Right ventricle myocardium superior (tissue), 1 donor: ENCODE measurements around the gene KIFAP3. TPM values are rescaled to one million over a fixed set of nuclear protein-coding genes. Genes with fewer than 3 reads are reported as not detected.
"Not testable (repeated sequence)": the region's sequence is repeated elsewhere in the genome, so short reads cannot be mapped to it uniquely, and the experiment has no call there.

ENCODE experiments used
- ATAC-seq: fragments of 200-7000 bp; cut with Tn5 transposase; one replicate; pipeline ENCODE4 v1.9.1; 2020; ENCODE audit warnings: mild to moderate bottlenecking; ENCODE audit not compliant: poor library complexity
- DNase-seq: peaks from one replicate; pipeline ENCODE4 v3.0.0-alpha.2; 2020
- intact Hi-C: fragments of 100-400 bp; cut with DNase I; formaldehyde crosslinking; loops from one replicate; pipeline ENCODE4 v1.11.2; 2022
- long read RNA-seq: library from polyadenylated mRNA; unstranded; transcript quantifications from one replicate; pipeline ENCODE4 v2.0.0, GENCODE V29; 2021
- total RNA-seq: library from RNA; stranded (reverse); fragmentation: NEBNext Ultra II Directional; extraction: Animal tissue kit (Norgen Biotek cat#: 25700); gene quantifications from one replicate; pipeline ENCODE4 v1.2.1, GENCODE V29; 2021
- donor health status: DM: no; HTN: yes; CAD: no; lungs with severe emphysema.

The KIFAP3 gene
- total RNA-seq: 30.3 TPM
- long read RNA-seq, transcript KIFAP3-201 (20 exons, 2,957 nt): major isoform, 72 of 152 reads
- long read RNA-seq, partial matches to known transcripts: 6 of 152 reads
- long read RNA-seq, other reads (novel, unspliced or antisense): 73 of 152 reads

- DNase-seq: peak; percentile 99
- intact Hi-C loops: loop anchor here (2.0 kb wide), 1 partner anchor 70 kb away; the partner anchor contains the start of gene NTMT2
- peak; percentile 100 for ATAC-seq
Observed at GRCh38 chr1:170074250-170075157, at the start of gene KIFAP3. TSS of gene KIFAP3 (minus strand) at chr1:170074695. CDS start at chr1:170074467, 228 bp downstream.

- intact Hi-C loops: no loop called here
- ATAC-seq (no peak), DNase-seq (no peak)
Observed at GRCh38 chr1:170122366-170122765, 47.9 kb upstream of the KIFAP3 start.

- no peak for ATAC-seq
- no peak for DNase-seq
- intact Hi-C loops: no loop called here
Observed at GRCh38 chr1:170114906-170115305, 40.4 kb upstream of the KIFAP3 start.

DNA sequence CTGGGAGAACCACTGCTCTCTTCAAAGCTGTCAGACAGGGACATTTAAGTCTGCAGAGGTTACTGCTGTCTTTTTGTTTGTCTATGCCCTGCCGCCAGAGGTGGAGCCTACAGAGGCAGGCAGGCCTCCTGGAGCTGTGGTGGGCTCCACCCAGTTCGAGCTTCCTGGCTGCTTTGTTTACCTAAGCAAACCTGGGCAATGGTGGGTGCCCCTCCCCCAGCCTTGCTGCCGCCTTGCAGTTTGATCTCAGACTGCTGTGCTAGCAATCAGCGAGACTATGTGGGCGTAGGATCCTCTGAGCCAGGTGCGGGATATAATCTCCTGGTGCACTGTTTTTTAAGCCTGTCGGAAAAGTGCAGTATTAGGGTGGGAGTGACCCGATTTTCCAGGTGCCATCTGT, 38.6 kb upstream of the KIFAP3 start:
- intact Hi-C loops, ATAC-seq, DNase-seq: not testable (repeated sequence)

- ATAC-seq (no peak), DNase-seq (no peak)
- intact Hi-C loops: no loop called here
Observed at GRCh38 chr1:170097449-170097948, 23.0 kb upstream of the KIFAP3 start.

DNA sequence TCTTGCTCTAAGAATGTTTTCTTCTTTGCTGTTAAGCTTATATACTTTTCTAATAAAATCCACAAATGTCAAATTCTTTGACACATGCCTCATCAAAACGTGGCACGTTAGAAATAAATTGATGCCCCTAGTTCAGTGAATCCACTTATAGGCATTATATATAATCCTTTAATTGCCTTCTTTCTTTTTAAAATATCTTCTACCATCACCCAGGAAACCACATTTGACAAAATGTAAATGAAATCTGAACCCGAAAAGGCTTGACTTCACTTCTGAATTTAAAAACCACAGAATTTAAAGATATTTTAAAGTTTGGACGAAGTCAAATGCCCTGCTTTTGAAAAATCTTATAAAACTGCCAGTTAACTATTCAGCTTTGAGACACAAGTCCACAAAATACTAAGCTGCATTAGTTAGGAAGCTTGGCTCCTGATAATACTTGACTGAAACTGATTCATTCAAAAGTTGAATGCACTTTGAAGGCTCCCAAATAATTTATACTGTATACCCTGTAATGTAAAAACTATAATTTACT, 22.4 kb upstream of the KIFAP3 start:
- intact Hi-C loops: no loop called here

GRCh38 chr1:170095976-170096748, 21.7 kb upstream of the KIFAP3 start:
- DNase-seq (no peak), ATAC-seq (no peak)
- intact Hi-C loops: no loop called here

More for the DNA sequence above, 22.4 kb upstream of the KIFAP3 start:
- DNase-seq (no peak), ATAC-seq (no peak)

- DNase-seq, ATAC-seq, intact Hi-C loops: not testable (repeated sequence)
Observed at GRCh38 chr1:170094697-170095616, 20.5 kb upstream of the KIFAP3 start.

DNA sequence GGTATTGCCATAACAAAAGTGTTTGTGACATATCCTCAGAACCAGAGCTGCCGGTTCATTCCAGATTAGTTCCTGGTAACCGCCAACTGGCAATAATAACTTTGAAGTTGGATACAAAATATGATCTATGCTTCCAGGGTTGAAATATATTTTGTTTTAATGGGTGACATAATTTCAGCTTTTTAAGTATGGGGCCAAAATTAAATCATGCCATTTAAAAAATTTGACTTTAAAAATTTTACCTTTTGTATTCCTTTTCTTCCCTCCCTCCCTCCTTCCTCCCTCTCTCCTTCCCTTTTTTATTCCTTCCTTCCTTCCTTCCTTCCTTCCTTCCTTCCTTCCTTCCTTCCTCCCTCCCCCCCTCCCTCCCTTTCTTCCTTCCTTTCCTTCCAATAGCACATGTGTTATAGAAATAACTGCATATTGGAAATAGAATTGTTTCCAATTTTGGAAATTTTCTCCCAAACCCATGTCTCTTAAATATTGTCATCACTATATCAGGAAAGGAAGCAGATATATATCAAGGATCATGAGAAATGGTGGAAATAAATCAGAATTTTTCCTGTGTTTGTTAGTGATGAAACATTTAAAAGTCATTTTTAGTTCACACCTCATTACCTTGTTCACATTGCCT, 12.0 kb upstream of the KIFAP3 start:
- intact Hi-C loops: no loop called here
- DNase-seq (no peak), ATAC-seq (no peak)

- ATAC-seq (no peak), DNase-seq (no peak)
- intact Hi-C loops: no loop called here
Observed at GRCh38 chr1:170085091-170085490, 10.6 kb upstream of the KIFAP3 start.

- ATAC-seq: no peak
- DNase-seq: no peak
- intact Hi-C loops: no loop called here
Observed at GRCh38 chr1:170078610-170079189, 4.2 kb upstream of the KIFAP3 start.

DNA sequence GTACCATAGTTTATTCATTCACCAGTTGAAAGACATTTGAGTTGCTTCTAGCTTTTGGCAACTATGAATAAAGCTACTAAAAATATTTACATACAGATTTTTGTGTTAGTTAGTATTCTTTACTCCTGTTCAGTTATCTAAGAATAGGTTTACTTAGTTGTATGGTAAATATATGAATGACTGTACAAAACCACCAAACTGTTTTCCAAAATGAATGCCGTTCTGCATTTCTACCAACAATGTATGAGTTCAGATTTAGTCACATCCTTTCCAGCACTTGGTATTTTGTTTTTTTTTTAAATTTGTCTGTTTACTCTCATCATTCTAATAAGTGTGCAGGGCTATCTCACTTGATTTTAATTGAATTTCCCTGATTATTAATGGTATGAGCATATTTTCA, 3.4 kb upstream of the KIFAP3 start:
- DNase-seq (no peak), ATAC-seq (no peak)
- intact Hi-C loops: no loop called here

DNA sequence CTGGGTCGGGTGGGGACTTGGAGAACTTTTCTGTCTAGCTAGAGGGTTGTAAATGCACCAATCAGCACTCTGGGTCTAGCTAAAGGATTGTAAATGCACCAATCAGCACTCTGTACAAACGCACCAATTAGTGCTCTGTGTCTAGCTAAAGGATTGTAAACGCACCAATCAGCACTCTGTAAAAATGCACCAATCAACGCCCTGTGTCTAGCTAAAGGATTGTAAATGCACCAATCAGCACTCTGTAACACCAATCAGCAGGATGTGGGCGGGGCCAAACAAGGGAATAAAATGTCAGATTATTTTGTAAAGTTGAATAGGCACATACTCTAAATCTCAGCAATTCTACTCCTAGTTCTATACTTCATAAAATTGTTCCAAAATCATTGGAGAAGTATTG, 2.5 kb upstream of the KIFAP3 start:
- intact Hi-C loops, DNase-seq, ATAC-seq: not testable (repeated sequence)

DNA sequence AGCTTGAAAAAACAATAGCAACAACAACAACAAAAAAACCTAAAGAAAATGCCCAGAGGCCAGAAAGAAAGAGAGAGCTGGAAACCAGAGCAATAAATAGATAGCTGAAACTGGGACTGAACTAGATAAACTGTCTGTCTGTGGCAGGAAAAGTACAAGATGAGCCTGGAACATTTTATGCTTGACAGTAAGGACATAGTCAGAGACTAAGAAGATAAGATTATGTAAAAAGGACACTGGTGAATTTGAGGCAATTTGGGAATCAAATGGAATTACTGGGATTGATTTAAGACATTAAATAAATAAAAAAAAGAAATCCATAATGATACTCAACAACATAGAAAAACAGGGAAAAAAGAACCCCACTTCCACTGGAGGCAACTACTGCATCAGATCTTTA, 1.7 kb upstream of the KIFAP3 start:
- intact Hi-C loops: no loop called here
- no peak for ATAC-seq
- no peak for DNase-seq

- ATAC-seq: no peak
- no peak for DNase-seq
- intact Hi-C loops: loop anchor here (2.0 kb wide), 1 partner anchor 70 kb away; the partner anchor contains the start of gene NTMT2
Observed at GRCh38 chr1:170075186-170075585, 691 bp upstream of the KIFAP3 start.

DNA sequence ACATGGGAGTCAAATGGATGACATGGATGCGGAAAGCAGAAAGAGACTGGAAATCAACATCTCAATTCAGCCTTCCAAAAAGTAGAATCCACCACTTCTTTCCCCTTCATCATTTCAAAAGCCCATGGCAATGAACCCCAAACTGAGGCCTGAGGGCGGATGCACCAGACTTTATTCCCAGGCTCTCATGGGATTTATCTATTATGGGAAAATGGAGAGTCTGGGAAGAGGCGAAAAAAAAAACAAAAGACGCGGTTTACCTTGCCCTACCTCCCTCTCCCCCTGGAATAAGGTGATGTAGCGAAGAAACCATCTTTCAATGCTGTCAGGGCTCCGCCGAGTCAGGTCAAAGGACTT, 624 bp downstream of the KIFAP3 start:
- DNase-seq: no peak
- intact Hi-C loops: loop anchor here (2.0 kb wide), 1 partner anchor 71 kb away; the partner anchor contains the start of gene NTMT2
- no peak for ATAC-seq

DNA sequence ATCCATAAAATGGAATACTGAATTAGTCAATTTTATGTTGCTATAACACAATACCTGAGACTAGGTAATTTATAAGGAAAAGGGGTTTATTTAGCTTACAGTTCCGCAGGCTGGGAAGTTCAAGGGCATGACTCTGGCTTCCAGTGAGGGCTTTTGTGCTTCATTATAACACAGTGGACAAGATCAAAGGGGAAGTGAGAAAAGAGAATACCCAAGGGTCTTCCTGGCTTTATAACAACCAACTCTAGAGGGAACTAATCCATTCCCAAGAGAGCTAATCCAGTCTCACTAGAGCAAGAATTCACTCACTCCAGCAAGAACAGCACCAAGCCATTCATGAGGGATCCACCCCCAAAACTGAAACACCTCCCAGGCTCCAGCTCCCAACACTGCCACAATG, 3.1 kb downstream of the KIFAP3 start:
- DNase-seq: no peak
- ATAC-seq: no peak
- intact Hi-C loops: no loop called here
